Neural cell (in vitro differentiated cells): ENCODE measurements around the gene ZNF358. TPM values are rescaled to one million over a fixed set of nuclear protein-coding genes. Genes with fewer than 3 reads are reported as not detected.

Experiments used
- H2AFZ ChIP-seq: fragments of 200-600, 300-800 bp; sonication (generic), shearing (Covaris generic); 2 replicates; pipeline ENCODE4 v1.6.0; 2014; ENCODE audit warnings: low read depth, mild to moderate bottlenecking, antibody characterized with exemption, low read length, moderate library complexity
- H3F3A ChIP-seq: fragments of 200-600 bp; shearing (Covaris generic); 2 replicates; pipeline ENCODE4 v1.6.1; 2016; ENCODE audit warnings: mild to moderate bottlenecking, moderate library complexity, mixed read lengths, antibody characterized with exemption, low read length; ENCODE audit not compliant: insufficient read depth, poor library complexity, severe bottlenecking
- H3K27ac ChIP-seq: fragments of 200-600, 300-800 bp; sonication (generic), shearing (Covaris generic); 2 replicates; pipeline ENCODE4 v1.5.1; 2014; ENCODE audit warnings: mild to moderate bottlenecking, low read length, moderate library complexity
- H3K27me3 ChIP-seq: fragments of 300-800, 200-600 bp; sonication (generic), shearing (Covaris generic); 2 replicates; pipeline ENCODE4 v1.6.0; 2014; ENCODE audit warnings: mild to moderate bottlenecking, low read depth, low read length, moderate library complexity; ENCODE audit not compliant: insufficient read depth
- H3K36me3 ChIP-seq: fragments of 300-800, 200-600 bp; sonication (generic), shearing (Covaris generic); 2 replicates; pipeline ENCODE4 v1.5.1; 2014; ENCODE audit warnings: mild to moderate bottlenecking, antibody characterized with exemption, low read length, moderate library complexity; ENCODE audit not compliant: insufficient read depth
- H3K4me2 ChIP-seq: fragments of 300-800, 200-600 bp; sonication (generic), shearing (Covaris generic); 2 replicates; pipeline ENCODE4 v1.6.0; 2014; ENCODE audit warnings: mild to moderate bottlenecking, low read length
- H3K4me3 ChIP-seq: fragments of 300-800, 200-600 bp; sonication (generic), shearing (Covaris generic); 2 replicates; pipeline ENCODE4 v1.5.1; 2014; ENCODE audit warnings: mild to moderate bottlenecking, low read length, moderate library complexity
- H3K79me2 ChIP-seq: fragments of 200-600 bp; shearing (Covaris generic); replicated peaks from 2 replicates; pipeline ENCODE4 v1.6.0; 2014; ENCODE audit warnings: mild to moderate bottlenecking, low read length, moderate library complexity; ENCODE audit not compliant: insufficient read depth
- H3K9ac ChIP-seq: fragments of 300-800, 200-600 bp; sonication (generic), shearing (Covaris generic); 2 replicates; pipeline ENCODE4 v1.6.1; 2016; ENCODE audit warnings: mild to moderate bottlenecking, low read length, mixed read lengths
- H3K9me2 ChIP-seq: fragments of 200-600 bp; shearing (Covaris generic); 2 replicates; pipeline ENCODE4 v1.6.1; 2016; ENCODE audit warnings: mild to moderate bottlenecking, low read length, mixed read lengths; ENCODE audit not compliant: insufficient read depth
- H3K9me3 ChIP-seq: fragments of 200-600, 300-800 bp; sonication (generic), shearing (Covaris generic); 2 replicates; pipeline ENCODE4 v1.6.1; 2016; ENCODE audit warnings: mild to moderate bottlenecking, mixed run types, low read length, moderate library complexity, mixed read lengths
- H4K20me1 ChIP-seq: fragments of 200-600 bp; shearing (Covaris generic); 2 replicates; pipeline ENCODE4 v1.6.1; 2016; ENCODE audit warnings: mild to moderate bottlenecking, mixed run types; ENCODE audit not compliant: insufficient read depth
- CTCF ChIP-seq: fragments of 450-650 bp; IDR thresholded peaks from 2 replicates; pipeline ENCODE4 v1.5.1; 2014; ENCODE audit warnings: antibody characterized with exemption, mild to moderate bottlenecking, moderate library complexity; ENCODE audit not compliant: poor library complexity, severe bottlenecking
- EP300 ChIP-seq: fragments of 450-650 bp; conservative IDR thresholded peaks from 2 replicates; pipeline ENCODE4 v1.6.1; 2014; ENCODE audit warnings: antibody characterized with exemption, mild to moderate bottlenecking, moderate library complexity; ENCODE audit not compliant: poor library complexity, severe bottlenecking
- EZH2 ChIP-seq: fragments of 200-600, 300-800 bp; shearing (Covaris generic), sonication (generic); IDR thresholded peaks from 2 replicates; pipeline ENCODE4 v1.6.1; 2014; ENCODE audit warnings: antibody characterized with exemption, low read length, borderline replicate concordance, mild to moderate bottlenecking; ENCODE audit not compliant: insufficient read depth, poor library complexity, severe bottlenecking
- MXI1 ChIP-seq: fragments of 450-650 bp; conservative IDR thresholded peaks from 2 replicates; pipeline ENCODE4 v1.6.1; 2014; ENCODE audit warnings: antibody characterized with exemption, mild to moderate bottlenecking; ENCODE audit not compliant: poor library complexity, severe bottlenecking
- POLR2AphosphoS5 ChIP-seq: IDR thresholded peaks from 2 replicates; pipeline ENCODE4 v1.6.1; 2012
- RAD21 ChIP-seq: fragments of 450-650 bp; conservative IDR thresholded peaks from 2 replicates; pipeline ENCODE4 v1.6.1; 2014; ENCODE audit warnings: antibody characterized with exemption, mild to moderate bottlenecking, moderate library complexity
- REST ChIP-seq: IDR thresholded peaks from 2 replicates; pipeline ENCODE4 v1.6.1; 2012; ENCODE audit warnings: borderline replicate concordance
- SMC3 ChIP-seq: fragments of 450-650 bp; conservative IDR thresholded peaks from 2 replicates; pipeline ENCODE4 v1.6.1; 2014; ENCODE audit warnings: antibody characterized with exemption, mild to moderate bottlenecking, moderate library complexity; ENCODE audit not compliant: poor library complexity
- TAF1 ChIP-seq: IDR thresholded peaks from 2 replicates; pipeline ENCODE4 v1.6.1; 2012; ENCODE audit warnings: low read depth
- polyA plus RNA-seq: library from polyadenylated mRNA; depleted of rRNA; stranded (reverse); fragments of >200 nt; gene quantifications from 2 replicates; pipeline ENCODE4 v1.2.3, GENCODE V29; 2014

Gene ZNF358
- polyA plus RNA-seq, 1 donor from 2014 or later = 22.0 TPM

GRCh38 chr19:7478843-7479227 lies 37.1 kb upstream of the ZNF358 start:
- Histone ChIP-seq H3K36me3 (no peaks in the 10 kb centered on the region), H3K9ac (no peak overlapping the region), H3K9me2 (no peaks in the 10 kb centered on the region), H3K4me3 (no peak overlapping the region), H3K9me3 (no peaks in the 10 kb centered on the region), H3K27ac (no peak overlapping the region), H3F3A (no peaks in the 10 kb centered on the region), H4K20me1 (no peaks in the 10 kb centered on the region), H2AFZ (no peak overlapping the region), H3K4me2 (no peak overlapping the region), H3K27me3 (no peaks in the 10 kb centered on the region), H3K79me2 (no peaks in the 10 kb centered on the region)
- no peak for TF ChIP-seq SMC3
- TF ChIP-seq EP300 = no peak
- TF ChIP-seq REST = no peak
- no peak for TF ChIP-seq POLR2AphosphoS5
- no peak for TF ChIP-seq MXI1
- TF ChIP-seq CTCF = no peak
- no peak for TF ChIP-seq RAD21
- TF ChIP-seq EZH2 = no peak
- no peak for TF ChIP-seq TAF1

- Histone ChIP-seq H3K36me3 (no peaks in the 10 kb centered on the region), H3K9ac (no peak overlapping the region), H3K27me3 (no peaks in the 10 kb centered on the region), H3F3A (no peaks in the 10 kb centered on the region), H3K4me2 (no peak overlapping the region), H3K9me3 (no peaks in the 10 kb centered on the region), H2AFZ (no peak overlapping the region), H3K4me3 (no peak overlapping the region), H3K79me2 (no peaks in the 10 kb centered on the region), H3K27ac (no peak overlapping the region), H4K20me1 (no peaks in the 10 kb centered on the region), H3K9me2 (no peaks in the 10 kb centered on the region)
- no peak for TF ChIP-seq SMC3
- TF ChIP-seq REST = no peak
Observed at GRCh38 chr19:7480222-7480969, 35.5 kb upstream of the ZNF358 start.
